A549 (cell line): ENCODE data around the gene PTGFRN. TPM values are rescaled to one million over a fixed set of nuclear protein-coding genes. Genes with fewer than 3 reads are reported as not detected.

Experiments used
- ATAC-seq, 2 experiments: fragments of 200-7000 bp in 1 of 2; fragments of >200 bp in 1 of 2; cut with Nextera tagmentation in 1 of 2; cut with Tn5 transposase in 1 of 2; 3 replicates each; pipeline versions ENCODE4 v1.8.0 to v1.9.1; 2018 to 2020; ENCODE audit warnings: mild to moderate bottlenecking in 1 of 2, moderate library complexity in 1 of 2
- CTCF ChIA-PET: fragments of 300-600 bp; sonication (Branson Sonifier 250); formaldehyde crosslinking; extraction: SDS; loops from one replicate; lab custom pipeline; 2021; ENCODE audit warnings: antibody characterized with exemption, inconsistent platforms; lab: Yijun Ruan, JAX
- POLR2A ChIA-PET: fragments of 350-600 bp; formaldehyde crosslinking; extraction: SDS; loops from one replicate; lab custom pipeline; 2021; ENCODE audit warnings: antibody characterized with exemption, inconsistent platforms; lab: Yijun Ruan, JAX
- DNase-seq, 2 experiments: peaks; one replicate each; pipeline versions ENCODE4 v3.0.0 to v3.0.0-alpha.2; 2011 to 2016; ENCODE audit warnings: low read depth in 1 of 2, low spot score in 1 of 2
- FAIRE-seq: peaks from 2 replicates; lab custom pipeline; 2011; peaks lifted over from hg19 to GRCh38; lab: Jason Lieb, UNC
- H3K27ac ChIP-seq, 2 experiments: fragments of >200 bp; sonication (Bioruptor Twin); formaldehyde crosslinking; 3 replicates each; pipeline ENCODE4 v1.5.1; 2016 to 2017
- H3K4me1 ChIP-seq: fragments of >200 bp; sonication (Bioruptor Twin); formaldehyde crosslinking; 3 replicates; pipeline ENCODE4 v1.6.1; 2016
- H3K4me2 ChIP-seq: fragments of >200 bp; sonication (Bioruptor Twin); formaldehyde crosslinking; 3 replicates; pipeline ENCODE4 v1.6.1; 2016
- H3K4me3 ChIP-seq: fragments of >200 bp; sonication (Bioruptor Twin); formaldehyde crosslinking; 3 replicates; pipeline ENCODE4 v1.5.1; 2016
- H3K9me3 ChIP-seq: fragments of >200 bp; sonication (Bioruptor Twin); formaldehyde crosslinking; 3 replicates; pipeline ENCODE4 v1.6.1; 2016
- BCL3 ChIP-seq: fragments of >200 bp; sonication (Bioruptor Twin); formaldehyde crosslinking; IDR thresholded peaks from 3 replicates; pipeline ENCODE4 v1.6.1; 2016
- CBX8 ChIP-seq: fragments of 200-600 bp; sonication (generic); IDR thresholded peaks from 2 replicates; pipeline ENCODE4 v1.6.1; 2016
- CHD2 ChIP-seq: fragments of 150-350 bp; IDR thresholded peaks from 2 replicates; pipeline ENCODE4 v1.6.1; 2014; ENCODE audit warnings: low read length; ENCODE audit not compliant: partially characterized antibody
- CHD4 ChIP-seq: fragments of 200-600 bp; sonication (generic); IDR thresholded peaks from 2 replicates; pipeline ENCODE4 v1.6.1; 2016; ENCODE audit warnings: antibody characterized with exemption, mild to moderate bottlenecking, borderline replicate concordance
- E2F6 ChIP-seq: IDR thresholded peaks from 2 replicates; pipeline ENCODE4 v1.6.1; 2012; ENCODE audit warnings: low read depth, borderline replicate concordance
- EP300 ChIP-seq, 2 experiments: fragments of >200 bp; sonication (Bioruptor Twin); formaldehyde crosslinking; IDR thresholded peaks; 2 replicates in 1 of 2; 3 replicates in 1 of 2; pipeline ENCODE4 v1.6.1; 2016 to 2017
- ESRRA ChIP-seq: fragments of 150-350 bp; IDR thresholded peaks from 2 replicates; pipeline ENCODE4 v1.6.1; 2014; ENCODE audit warnings: mild to moderate bottlenecking, low read length, borderline replicate concordance
- FOSB ChIP-seq: fragments of 250-450 bp; sonication (Bioruptor Pico); IDR thresholded peaks from 2 replicates; pipeline ENCODE4 v1.5.0; 2020; ENCODE audit warnings: mild to moderate bottlenecking, moderate library complexity
- HDAC2 ChIP-seq: fragments of 200-600 bp; sonication (generic); IDR thresholded peaks from 2 replicates; pipeline ENCODE4 v1.6.1; 2016
- HOXA7 ChIP-seq: fragments of 250-450 bp; sonication (Bioruptor Pico); IDR thresholded peaks from 2 replicates; pipeline ENCODE4 v1.5.0; 2020; ENCODE audit warnings: mild to moderate bottlenecking, moderate library complexity
- MAX ChIP-seq: IDR thresholded peaks from 2 replicates; pipeline ENCODE4 v1.6.1; 2012
- MAZ ChIP-seq: fragments of 150-350 bp; IDR thresholded peaks from 2 replicates; pipeline ENCODE4 v1.6.1; 2014; ENCODE audit warnings: antibody characterized with exemption, low read depth, low read length, borderline replicate concordance
- NFE2L2 ChIP-seq: fragments of 150-350 bp; conservative IDR thresholded peaks from 2 replicates; pipeline ENCODE4 v1.6.1; 2014; ENCODE audit warnings: low read length
- NPAS2 ChIP-seq: fragments of 250-450 bp; sonication (Bioruptor Pico); IDR thresholded peaks from 2 replicates; pipeline ENCODE4 v1.8.0; 2022; ENCODE audit warnings: mild to moderate bottlenecking, moderate library complexity, borderline replicate concordance
- PBX3 ChIP-seq: IDR thresholded peaks from 2 replicates; pipeline ENCODE4 v1.6.1; 2012
- PHF8 ChIP-seq: fragments of 200-600 bp; sonication (generic); IDR thresholded peaks from 2 replicates; pipeline ENCODE4 v1.6.1; 2016; ENCODE audit warnings: low read depth, mild to moderate bottlenecking, antibody characterized with exemption, moderate library complexity, borderline replicate concordance
- REST ChIP-seq: fragments of 200-600 bp; sonication (generic); IDR thresholded peaks from 2 replicates; pipeline ENCODE4 v1.6.1; 2016; ENCODE audit warnings: antibody characterized with exemption, mild to moderate bottlenecking, moderate library complexity
- SMC3 ChIP-seq: fragments of >200 bp; sonication (Bioruptor Twin); formaldehyde crosslinking; IDR thresholded peaks from 3 replicates; pipeline ENCODE4 v1.6.1; 2018; ENCODE audit warnings: inconsistent platforms
- TP53 ChIP-seq: fragments of 250-450 bp; sonication (Bioruptor Pico); IDR thresholded peaks from 2 replicates; pipeline ENCODE4 v1.5.0; 2021; ENCODE audit warnings: mild to moderate bottlenecking, moderate library complexity
- USF2 ChIP-seq: fragments of 450-650 bp; IDR thresholded peaks from 2 replicates; pipeline ENCODE4 v1.6.1; 2014; ENCODE audit warnings: antibody characterized with exemption
- ZFP36 ChIP-seq: fragments of 450-650 bp; IDR thresholded peaks from 2 replicates; pipeline ENCODE4 v1.6.1; 2014; ENCODE audit warnings: borderline replicate concordance; ENCODE audit not compliant: partially characterized antibody
- ZSCAN20 ChIP-seq: fragments of 250-450 bp; sonication (Bioruptor Pico); IDR thresholded peaks from 2 replicates; pipeline ENCODE4 v1.8.0; 2022; ENCODE audit warnings: mild to moderate bottlenecking, moderate library complexity
- WGBS: methylation state at CpG from one replicate; pipeline ENCODE4 v1.1.6; 2017; ENCODE audit errors: missing lambda C conversion rate; 5-methylcytosine and 5-hydroxymethylcytosine counted together
- polyA plus RNA-seq, 4 experiments: library from polyadenylated mRNA; depleted of rRNA in 3 of 4; stranded (reverse); fragments of >200 nt; fragmentation: RNase III in 1 of 4; extraction: RNeasy Plus Mini Kit Qiagen cat#74134 plus additional on column Dnase treatment in 1 of 4; gene quantifications; 2 replicates in 3 of 4; 3 replicates in 1 of 4; pipeline ENCODE4 v1.2.3, GENCODE V29; 2011 to 2017
- TF ChIP-seq, protein P1 (sequence below): fragments of >200 bp; sonication (Bioruptor Twin); formaldehyde crosslinking; IDR thresholded peaks from 3 replicates; pipeline ENCODE4 v1.5.1; 2016
- TF ChIP-seq, protein P2 (sequence below): fragments of 250-450 bp; sonication (Bioruptor Pico); IDR thresholded peaks from 2 replicates; pipeline ENCODE4 v1.5.0; 2021; ENCODE audit warnings: mild to moderate bottlenecking, moderate library complexity, borderline replicate concordance

The PTGFRN gene
- polyA plus RNA-seq, 2 of the 4 experiments (the other 2 are of a cell fraction), result 17.4 to 39.0 TPM

- H3K4me1 ChIP-seq, result no peaks in the 10 kb centered on the region
- FAIRE-seq, result no peak
- no peak overlapping the region for H3K27ac ChIP-seq
- H3K4me2 ChIP-seq, result no peak overlapping the region
- DNase-seq, result no peak
- POLR2A ChIA-PET, result no interaction called here
- TF ChIP-seq E2F6 (no peak), MAX (no peak), ZSCAN20 (CRISPR knock-in tag) (no peak), USF2 (no peak)
- H3K9me3 ChIP-seq, result no peaks in the 10 kb centered on the region
- 81% methylated on average over 4 of the region's 4 CpGs for WGBS
- no peak for ATAC-seq
- H3K4me3 ChIP-seq, result no peak overlapping the region
- CTCF ChIA-PET, result no interaction called here
Observed at GRCh38 chr1:116983678-116984077, 74.0 kb downstream of the PTGFRN start.

DNA sequence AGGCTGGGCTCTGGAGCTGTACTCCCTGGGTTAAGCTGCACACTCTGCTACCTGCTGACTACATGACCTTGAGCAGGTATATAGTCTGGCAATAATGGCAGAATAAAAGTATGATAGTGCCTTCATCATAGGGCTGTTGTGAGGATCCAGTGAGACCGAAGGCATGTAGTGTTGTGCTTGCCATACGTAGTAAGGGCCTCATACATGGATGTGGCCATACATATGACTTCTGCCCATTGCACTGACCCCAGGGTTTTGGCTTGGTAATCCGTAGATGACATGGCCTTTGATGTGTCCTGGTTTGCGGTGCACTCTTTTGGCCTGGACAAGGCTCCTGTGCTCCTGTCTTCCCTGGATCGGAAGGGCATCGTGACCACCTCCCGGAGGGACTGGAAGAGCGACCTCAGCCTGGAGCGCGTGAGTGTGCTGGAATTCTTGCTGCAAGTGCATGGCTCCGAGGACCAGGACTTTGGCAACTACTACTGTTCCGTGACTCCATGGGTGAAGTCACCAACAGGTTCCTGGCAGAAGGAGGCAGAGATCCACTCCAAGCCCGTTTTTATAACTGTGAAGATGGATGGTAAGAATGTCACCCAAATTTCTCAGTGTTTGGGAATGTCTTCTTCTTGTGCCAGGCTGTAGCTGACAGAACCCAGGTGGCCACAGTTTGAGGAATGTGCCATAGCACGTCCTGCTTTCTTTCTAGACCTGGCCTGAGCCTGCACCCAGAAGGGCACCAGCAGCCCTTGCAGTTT is 74.9 kb downstream of the PTGFRN start:
- no peak overlapping the region for H3K4me3 ChIP-seq
- CTCF ChIA-PET, result no interaction called here
- no peak overlapping the region for H3K27ac ChIP-seq
- POLR2A ChIA-PET, result no interaction called here
- no peaks in the 10 kb centered on the region for H3K4me1 ChIP-seq
- 87% methylated on average over 13 of the region's 14 CpGs for WGBS
- H3K4me2 ChIP-seq, result no peak overlapping the region
- no peak for DNase-seq
- TF ChIP-seq HDAC2 (no peak), NPAS2 (CRISPR knock-in tag) (no peak), CBX8 (no peak), FOSB (CRISPR knock-in tag) (no peak), ESRRA (no peak), BCL3 (no peak), ZFP36 (no peak), EP300 (IDR thresholded peaks at IDR 0.05) (no peak), CHD2 (no peak), HOXA7 (no peak), MAZ (no peak), REST (no peak), SMC3 (no peak), CHD4 (no peak), PHF8 (no peak), PBX3 (no peak), TP53 (no peak), NFE2L2 (no peak)
- TF ChIP-seq, protein P1, sequence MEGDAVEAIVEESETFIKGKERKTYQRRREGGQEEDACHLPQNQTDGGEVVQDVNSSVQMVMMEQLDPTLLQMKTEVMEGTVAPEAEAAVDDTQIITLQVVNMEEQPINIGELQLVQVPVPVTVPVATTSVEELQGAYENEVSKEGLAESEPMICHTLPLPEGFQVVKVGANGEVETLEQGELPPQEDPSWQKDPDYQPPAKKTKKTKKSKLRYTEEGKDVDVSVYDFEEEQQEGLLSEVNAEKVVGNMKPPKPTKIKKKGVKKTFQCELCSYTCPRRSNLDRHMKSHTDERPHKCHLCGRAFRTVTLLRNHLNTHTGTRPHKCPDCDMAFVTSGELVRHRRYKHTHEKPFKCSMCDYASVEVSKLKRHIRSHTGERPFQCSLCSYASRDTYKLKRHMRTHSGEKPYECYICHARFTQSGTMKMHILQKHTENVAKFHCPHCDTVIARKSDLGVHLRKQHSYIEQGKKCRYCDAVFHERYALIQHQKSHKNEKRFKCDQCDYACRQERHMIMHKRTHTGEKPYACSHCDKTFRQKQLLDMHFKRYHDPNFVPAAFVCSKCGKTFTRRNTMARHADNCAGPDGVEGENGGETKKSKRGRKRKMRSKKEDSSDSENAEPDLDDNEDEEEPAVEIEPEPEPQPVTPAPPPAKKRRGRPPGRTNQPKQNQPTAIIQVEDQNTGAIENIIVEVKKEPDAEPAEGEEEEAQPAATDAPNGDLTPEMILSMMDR, result no peak
- TF ChIP-seq, protein P2, sequence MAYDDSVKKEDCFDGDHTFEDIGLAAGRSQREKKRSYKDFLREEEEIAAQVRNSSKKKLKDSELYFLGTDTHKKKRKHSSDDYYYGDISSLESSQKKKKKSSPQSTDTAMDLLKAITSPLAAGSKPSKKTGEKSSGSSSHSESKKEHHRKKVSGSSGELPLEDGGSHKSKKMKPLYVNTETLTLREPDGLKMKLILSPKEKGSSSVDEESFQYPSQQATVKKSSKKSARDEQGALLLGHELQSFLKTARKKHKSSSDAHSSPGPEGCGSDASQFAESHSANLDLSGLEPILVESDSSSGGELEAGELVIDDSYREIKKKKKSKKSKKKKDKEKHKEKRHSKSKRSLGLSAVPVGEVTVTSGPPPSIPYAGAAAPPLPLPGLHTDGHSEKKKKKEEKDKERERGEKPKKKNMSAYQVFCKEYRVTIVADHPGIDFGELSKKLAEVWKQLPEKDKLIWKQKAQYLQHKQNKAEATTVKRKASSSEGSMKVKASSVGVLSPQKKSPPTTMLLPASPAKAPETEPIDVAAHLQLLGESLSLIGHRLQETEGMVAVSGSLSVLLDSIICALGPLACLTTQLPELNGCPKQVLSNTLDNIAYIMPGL (CRISPR knock-in tag), result no peak
- no peak for ATAC-seq
- FAIRE-seq, result no peak
- H3K9me3 ChIP-seq, result no peaks in the 10 kb centered on the region
